Upper lobe of right lung (tissue), 1 donor: ENCODE data around the gene PRKG1. TPM values are rescaled to one million over a fixed set of nuclear protein-coding genes. Genes with fewer than 3 reads are reported as not detected.
"Not testable (repeated sequence)": the region's sequence is repeated elsewhere in the genome, so short reads cannot be mapped to it uniquely, and the experiment has no call there.

Experiments used
- ATAC-seq: fragments of 200-7000 bp; cut with Tn5 transposase; one replicate; pipeline ENCODE4 v1.9.1; 2020; ENCODE audit warnings: mild to moderate bottlenecking, moderate library complexity
- DNase-seq: peaks from one replicate; pipeline ENCODE4 v3.0.0-alpha.2; 2020
- H3K27ac ChIP-seq: fragments of 200-600 bp; one replicate; pipeline ENCODE4 v1.8.0; 2022
- H3K27me3 ChIP-seq: fragments of 200-600 bp; one replicate; pipeline ENCODE4 v1.8.0; 2022; ENCODE audit warnings: mild to moderate bottlenecking
- H3K36me3 ChIP-seq: fragments of 200-600 bp; one replicate; pipeline ENCODE4 v1.8.0; 2022
- H3K4me1 ChIP-seq: fragments of 200-600 bp; one replicate; pipeline ENCODE4 v1.8.0; 2022
- H3K4me3 ChIP-seq: fragments of 200-600 bp; one replicate; pipeline ENCODE4 v1.8.0; 2022; ENCODE audit warnings: mild to moderate bottlenecking
- H3K9me3 ChIP-seq: fragments of 200-600 bp; one replicate; pipeline ENCODE4 v1.8.0; 2022
- intact Hi-C: fragments of 100-400 bp; cut with DNase I; formaldehyde crosslinking; loops from one replicate; pipeline ENCODE4 v1.11.0; 2022
- total RNA-seq: library from RNA; stranded (reverse); fragmentation: NEBNext Ultra II Directional; extraction: Animal tissue kit (Norgen Biotek cat#: 25700); gene quantifications from one replicate; pipeline ENCODE4 v1.2.1, GENCODE V29; 2021
- TF ChIP-seq, protein P1 (sequence below): fragments of 200-600 bp; IDR thresholded peaks from one replicate; pipeline ENCODE4 v1.8.0; 2022; ENCODE audit warnings: antibody characterized with exemption
- donor health status: DM: no; HTN: yes; CAD: no; lungs with severe emphysema.

Gene PRKG1
- total RNA-seq, 1 donor from 2014 or later: 30.0 TPM

DNA sequence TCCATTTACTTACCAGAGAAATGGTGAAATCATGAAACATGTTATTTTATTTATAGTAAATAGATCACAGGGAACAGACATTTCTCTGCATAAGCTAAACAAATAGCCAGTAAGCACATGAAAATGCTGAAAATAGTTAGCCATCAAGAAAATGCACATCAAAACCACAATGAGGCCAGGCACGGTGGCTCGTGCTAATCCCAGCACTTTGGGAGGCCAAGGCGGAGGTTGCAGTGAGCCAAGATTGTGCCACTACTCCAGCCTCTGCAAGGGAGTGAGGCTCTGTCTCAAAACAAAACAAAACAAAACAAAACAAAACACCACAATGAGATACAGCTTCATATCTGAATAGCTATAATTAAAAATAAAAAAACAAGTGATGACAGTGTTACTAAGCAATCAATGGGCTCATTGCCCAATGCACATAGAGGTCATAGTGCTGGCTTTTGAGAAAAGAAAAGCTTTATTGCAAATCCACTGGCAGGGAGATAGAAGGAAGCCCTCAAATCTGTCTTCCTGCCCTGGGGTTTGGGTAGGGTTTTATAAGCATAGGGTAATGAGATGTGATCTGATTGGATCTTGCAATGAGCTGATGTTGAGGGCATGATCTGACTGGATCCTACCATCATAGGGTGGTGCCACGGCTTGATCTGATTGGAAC, 608.9 kb downstream of the PRKG1 start:
- intact Hi-C loops: no loop called here
- TF ChIP-seq, protein P1, sequence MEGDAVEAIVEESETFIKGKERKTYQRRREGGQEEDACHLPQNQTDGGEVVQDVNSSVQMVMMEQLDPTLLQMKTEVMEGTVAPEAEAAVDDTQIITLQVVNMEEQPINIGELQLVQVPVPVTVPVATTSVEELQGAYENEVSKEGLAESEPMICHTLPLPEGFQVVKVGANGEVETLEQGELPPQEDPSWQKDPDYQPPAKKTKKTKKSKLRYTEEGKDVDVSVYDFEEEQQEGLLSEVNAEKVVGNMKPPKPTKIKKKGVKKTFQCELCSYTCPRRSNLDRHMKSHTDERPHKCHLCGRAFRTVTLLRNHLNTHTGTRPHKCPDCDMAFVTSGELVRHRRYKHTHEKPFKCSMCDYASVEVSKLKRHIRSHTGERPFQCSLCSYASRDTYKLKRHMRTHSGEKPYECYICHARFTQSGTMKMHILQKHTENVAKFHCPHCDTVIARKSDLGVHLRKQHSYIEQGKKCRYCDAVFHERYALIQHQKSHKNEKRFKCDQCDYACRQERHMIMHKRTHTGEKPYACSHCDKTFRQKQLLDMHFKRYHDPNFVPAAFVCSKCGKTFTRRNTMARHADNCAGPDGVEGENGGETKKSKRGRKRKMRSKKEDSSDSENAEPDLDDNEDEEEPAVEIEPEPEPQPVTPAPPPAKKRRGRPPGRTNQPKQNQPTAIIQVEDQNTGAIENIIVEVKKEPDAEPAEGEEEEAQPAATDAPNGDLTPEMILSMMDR: no peak
- DNase-seq (no peak), ATAC-seq (no peak)
- Histone ChIP-seq H3K36me3 (no peaks in the 10 kb centered on the region), H3K4me3 (no peak overlapping the region), H3K27me3 (no peaks in the 10 kb centered on the region), H3K4me1 (no peaks in the 10 kb centered on the region), H3K27ac (no peak overlapping the region), H3K9me3 (no peaks in the 10 kb centered on the region)

DNA sequence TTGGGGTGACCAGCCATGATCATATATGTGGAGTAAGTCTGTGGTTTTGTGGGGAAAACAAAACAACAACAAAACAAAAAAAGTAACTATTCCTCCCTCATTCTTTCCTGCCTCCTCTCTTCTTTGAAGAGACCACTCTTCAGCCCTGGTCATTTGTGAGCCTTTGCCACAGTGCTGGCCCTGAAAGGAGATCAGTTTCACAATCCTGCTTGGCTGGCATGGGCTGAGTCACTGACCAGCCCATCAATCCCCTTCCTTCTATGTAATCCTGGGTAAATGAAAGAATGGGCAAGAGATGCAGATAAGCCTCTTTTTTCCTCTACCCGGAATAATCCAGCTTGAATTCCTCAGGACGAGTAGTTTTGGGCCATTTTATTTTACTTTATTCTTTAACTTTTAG, 611.5 kb downstream of the PRKG1 start:
- no peak overlapping the region for H3K27ac ChIP-seq
- TF ChIP-seq, protein P1: no peak
- intact Hi-C loops: no loop called here
- H3K27me3 ChIP-seq: no peaks in the 10 kb centered on the region
- H3K4me1 ChIP-seq: no peaks in the 10 kb centered on the region
- H3K4me3 ChIP-seq: no peak overlapping the region
- ATAC-seq: no peak
- H3K36me3 ChIP-seq: no peaks in the 10 kb centered on the region
- no peak for DNase-seq
- no peaks in the 10 kb centered on the region for H3K9me3 ChIP-seq

DNA sequence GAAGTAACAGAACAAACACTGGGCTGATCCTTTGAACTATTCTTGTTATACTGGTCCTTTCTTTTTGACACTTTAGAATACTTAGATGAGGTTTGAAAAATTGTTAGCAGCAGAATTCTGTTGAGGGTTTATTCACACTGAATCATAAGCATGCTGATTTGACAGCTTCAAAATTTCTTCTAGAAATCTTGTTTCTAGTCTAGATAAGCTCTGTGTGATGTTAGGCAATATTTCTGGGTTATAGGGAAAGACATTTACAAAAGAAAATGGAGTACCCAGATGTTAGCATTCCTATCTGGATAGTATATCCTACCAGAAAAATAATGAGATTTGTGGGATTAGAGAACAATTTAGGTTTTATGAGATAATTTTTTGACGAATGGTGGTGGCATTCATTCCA, 613.0 kb downstream of the PRKG1 start:
- TF ChIP-seq, protein P1: no peak
- no peaks in the 10 kb centered on the region for H3K4me1 ChIP-seq

DNA sequence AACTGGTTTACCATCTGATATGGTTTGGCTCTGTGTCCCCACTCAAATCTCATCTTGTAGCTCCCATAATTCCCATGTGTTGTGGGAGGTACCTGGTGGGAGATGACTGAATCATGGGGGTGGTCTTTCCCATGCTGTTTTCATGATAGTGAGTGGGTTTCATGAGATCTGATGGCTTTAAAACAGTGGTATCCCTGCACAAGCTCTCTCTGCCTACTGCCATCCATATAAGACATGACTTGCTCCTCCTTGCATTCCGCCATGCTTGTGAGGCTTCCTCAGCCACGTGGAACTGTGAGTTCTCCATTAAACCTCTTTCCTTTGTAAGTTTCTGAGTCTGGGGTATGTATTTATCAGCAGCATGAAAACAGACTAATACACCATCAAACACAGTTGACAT, 614.5 kb downstream of the PRKG1 start:
- H3K9me3 ChIP-seq, H3K27ac ChIP-seq, H3K4me3 ChIP-seq, ATAC-seq, H3K4me1 ChIP-seq, DNase-seq, H3K36me3 ChIP-seq, intact Hi-C loops, H3K27me3 ChIP-seq: not testable (repeated sequence)

More for the DNA sequence above, 613.0 kb downstream of the PRKG1 start:
- Histone ChIP-seq H3K27me3 (no peaks in the 10 kb centered on the region), H3K36me3 (no peaks in the 10 kb centered on the region), H3K27ac (no peak overlapping the region), H3K9me3 (no peaks in the 10 kb centered on the region), H3K4me3 (no peak overlapping the region)
- no peak for ATAC-seq
- intact Hi-C loops: no loop called here
- DNase-seq: no peak

DNA sequence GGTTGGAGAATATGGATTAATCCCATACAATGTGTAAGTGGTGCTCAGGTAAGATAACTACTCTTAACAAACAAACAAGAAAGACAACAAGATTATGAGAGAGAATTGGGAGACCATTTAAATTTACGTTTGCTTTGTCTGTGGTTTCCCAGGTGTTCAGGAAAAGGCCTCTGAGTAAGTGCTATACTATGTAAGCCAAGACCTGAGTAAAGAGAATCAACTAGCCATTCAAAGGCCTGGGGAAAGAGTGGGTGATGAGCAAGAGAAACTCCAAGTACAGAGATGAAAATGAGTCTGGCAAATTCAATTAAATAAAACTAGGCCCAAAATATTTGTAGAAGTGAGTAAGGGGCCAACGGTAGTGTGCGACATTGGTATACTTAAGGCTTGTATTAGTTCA, 615.2 kb downstream of the PRKG1 start:
- Histone ChIP-seq H3K4me3 (no peak overlapping the region), H3K4me1 (no peaks in the 10 kb centered on the region), H3K9me3 (no peaks in the 10 kb centered on the region), H3K27me3 (no peaks in the 10 kb centered on the region), H3K36me3 (no peaks in the 10 kb centered on the region), H3K27ac (no peak overlapping the region)
- no peak for DNase-seq
- TF ChIP-seq, protein P1: no peak
- no peak for ATAC-seq
- intact Hi-C loops: no loop called here

DNA sequence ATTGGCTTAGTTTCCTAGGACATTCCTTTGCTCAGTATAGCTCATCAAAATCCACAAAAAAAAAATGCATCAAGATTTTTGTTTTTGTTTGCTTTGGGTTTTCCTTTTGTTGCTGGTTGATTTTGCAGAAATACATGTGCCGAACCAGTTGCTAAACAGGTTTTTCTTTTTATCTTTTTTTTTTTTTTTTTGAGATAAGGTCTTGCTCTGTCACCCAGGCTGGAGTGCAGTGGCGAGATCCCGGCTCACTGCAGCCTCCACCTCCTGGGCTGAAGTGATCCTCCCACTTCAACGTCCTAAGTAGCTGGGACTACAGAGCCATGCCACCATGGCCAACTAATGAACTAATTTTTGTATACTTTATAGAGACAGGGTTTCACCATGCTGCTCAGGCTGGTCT, 616.8 kb downstream of the PRKG1 start:
- TF ChIP-seq, protein P1: no peak
- Histone ChIP-seq H3K4me3 (no peak overlapping the region), H3K4me1 (peaks cover 4% of the 10 kb centered on the region), H3K36me3 (no peaks in the 10 kb centered on the region), H3K9me3 (no peaks in the 10 kb centered on the region), H3K27ac (no peak overlapping the region), H3K27me3 (no peaks in the 10 kb centered on the region)
- ATAC-seq (no peak), DNase-seq (no peak)
- intact Hi-C loops: no loop called here
